D721Med (cell line): ENCODE measurements around the gene DNER.

Source experiments
- DNase-seq: peaks from one replicate; pipeline ENCODE4 v3.0.0; 2011; ENCODE audit warnings: low spot score; ENCODE audit not compliant: insufficient read length
- FAIRE-seq: peaks from 2 replicates; lab custom pipeline; 2011; peaks lifted over from hg19 to GRCh38; lab: Jason Lieb, UNC
- CTCF ChIP-seq: IDR thresholded peaks from 2 replicates; pipeline ENCODE4 v1.5.1; 2012; ENCODE audit warnings: mild to moderate bottlenecking, control low read depth; ENCODE audit not compliant: insufficient read depth; ENCODE audit errors: missing control alignments

Gene DNER

GRCh38 chr2:229679393-229680125 lies 34.8 kb downstream of the DNER start:
- FAIRE-seq (no peak), DNase-seq (no peak)
- TF ChIP-seq CTCF, result no peak

GRCh38 chr2:229675569-229675968 lies 38.8 kb downstream of the DNER start:
- no peak for DNase-seq
- FAIRE-seq, result no peak
- TF ChIP-seq CTCF, result no peak

- TF ChIP-seq CTCF, result no peak
- no peak for FAIRE-seq
- DNase-seq, result no peak
Observed at GRCh38 chr2:229674830-229675530, 39.4 kb downstream of the DNER start.

GRCh38 chr2:229673676-229674075 lies 40.7 kb downstream of the DNER start:
- no peak for FAIRE-seq
- no peak for DNase-seq
- TF ChIP-seq CTCF, result no peak

- DNase-seq (no peak), FAIRE-seq (no peak)
- no peak for TF ChIP-seq CTCF
Observed at GRCh38 chr2:229672021-229672420, 42.3 kb downstream of the DNER start.

- no peak for TF ChIP-seq CTCF
- FAIRE-seq (no peak), DNase-seq (no peak)
Observed at GRCh38 chr2:229669841-229670240, 44.5 kb downstream of the DNER start.

GRCh38 chr2:229666811-229667210 lies 47.5 kb downstream of the DNER start:
- FAIRE-seq, result no peak
- TF ChIP-seq CTCF, result no peak
- DNase-seq, result no peak
